Fibroblast of lung (primary cell): ENCODE results near the gene ARGFX. TPM values are rescaled to one million over a fixed set of nuclear protein-coding genes. Genes with fewer than 3 reads are reported as not detected.

ENCODE experiments used
- DNase-seq, 2 donors: peaks; one replicate each; pipeline versions ENCODE4 v3.0.0 to v3.0.0-alpha.2; 2010; ENCODE audit warnings: low read depth in 2 of 2
- H2AFZ ChIP-seq: 2 replicates; pipeline ENCODE4 v1.5.1; 2012; ENCODE audit warnings: low read length, control low read depth, inconsistent platforms
- H3K27ac ChIP-seq: 2 replicates; pipeline ENCODE4 v1.5.1; 2011; ENCODE audit warnings: low read length, control low read depth; ENCODE audit not compliant: insufficient read depth
- H3K27me3 ChIP-seq: 2 replicates; pipeline ENCODE4 v1.5.1; 2011; ENCODE audit warnings: mild to moderate bottlenecking, low read length; ENCODE audit not compliant: control insufficient read depth, insufficient read depth
- H3K36me3 ChIP-seq: 2 replicates; pipeline ENCODE4 v1.5.1; 2011; ENCODE audit warnings: low read length; ENCODE audit not compliant: control insufficient read depth, insufficient read depth
- H3K4me1 ChIP-seq: 2 replicates; pipeline ENCODE4 v1.5.1; 2011; ENCODE audit warnings: low read length; ENCODE audit not compliant: control insufficient read depth, insufficient read depth; ENCODE audit errors: extremely low read depth
- H3K4me2 ChIP-seq: 2 replicates; pipeline ENCODE4 v1.5.1; 2011; ENCODE audit warnings: low read length, control low read depth; ENCODE audit not compliant: insufficient read depth; ENCODE audit errors: extremely low read depth
- H3K4me3 ChIP-seq, 4 experiments: fragments of 200-600 bp in 1 of 4; sonication (generic) in 1 of 4; replicated peaks in 1 of 4; 2 replicates each; pipeline ENCODE4 v1.5.1; 2011 to 2016; ENCODE audit warnings: low read length in 4 of 4, low read depth in 3 of 4, mild to moderate bottlenecking in 3 of 4, control low read depth in 2 of 4, inconsistent platforms in 1 of 4, mixed read lengths in 1 of 4; ENCODE audit not compliant: insufficient read depth in 1 of 4; ENCODE audit errors: control extremely low read depth in 1 of 4
- H3K79me2 ChIP-seq: 2 replicates; pipeline ENCODE4 v1.5.1; 2012; ENCODE audit warnings: mild to moderate bottlenecking, low read length, inconsistent platforms; ENCODE audit not compliant: control insufficient read depth, insufficient read depth
- H3K9ac ChIP-seq: 2 replicates; pipeline ENCODE4 v1.5.1; 2011; ENCODE audit warnings: mild to moderate bottlenecking, low read length, control low read depth; ENCODE audit not compliant: insufficient read depth
- H3K9me3 ChIP-seq: 2 replicates; pipeline ENCODE4 v1.5.1; 2012; ENCODE audit warnings: low read depth, low read length; ENCODE audit not compliant: control insufficient read depth, insufficient read depth
- H4K20me1 ChIP-seq: 2 replicates; pipeline ENCODE4 v1.5.1; 2011; ENCODE audit warnings: low read length; ENCODE audit not compliant: control insufficient read depth, insufficient read depth; ENCODE audit errors: extremely low read depth
- EZH2 ChIP-seq: IDR thresholded peaks from 2 replicates; pipeline ENCODE4 v1.5.1; 2012; ENCODE audit warnings: low read length, control low read depth, mild to moderate bottlenecking; ENCODE audit errors: missing control alignments
- polyA plus RNA-seq, 2 donors: library from polyadenylated mRNA; depleted of rRNA in 1 of 2; stranded (reverse) in 1 of 2; unstranded in 1 of 2; fragments of >200 nt; gene quantifications; 2 replicates each; pipeline ENCODE4 v1.2.1, GENCODE V29; 2011 to 2012; ENCODE audit warnings: missing spikeins in 1 of 2
- total RNA-seq: library from RNA; depleted of rRNA; stranded (reverse); fragments of >200 nt; gene quantifications from 2 replicates; pipeline ENCODE4 v1.2.1, GENCODE V29; 2014
- TF ChIP-seq, protein P1 (sequence below), 2 donors: IDR thresholded peaks in 1 of 2; conservative IDR thresholded peaks in 1 of 2; 1 replicate in 1 of 2; 2 replicates in 1 of 2; pipeline ENCODE4 v1.5.1; 2011 to 2012; ENCODE audit warnings: low read length in 2 of 2, control low read depth in 1 of 2, inconsistent platforms in 1 of 2, low read depth in 1 of 2, mild to moderate bottlenecking in 1 of 2

The ARGFX gene
- total and polyA plus RNA-seq, 2 donors (not counting 1 experiment from before 2014, with no cell fraction given), result not detected

DNA sequence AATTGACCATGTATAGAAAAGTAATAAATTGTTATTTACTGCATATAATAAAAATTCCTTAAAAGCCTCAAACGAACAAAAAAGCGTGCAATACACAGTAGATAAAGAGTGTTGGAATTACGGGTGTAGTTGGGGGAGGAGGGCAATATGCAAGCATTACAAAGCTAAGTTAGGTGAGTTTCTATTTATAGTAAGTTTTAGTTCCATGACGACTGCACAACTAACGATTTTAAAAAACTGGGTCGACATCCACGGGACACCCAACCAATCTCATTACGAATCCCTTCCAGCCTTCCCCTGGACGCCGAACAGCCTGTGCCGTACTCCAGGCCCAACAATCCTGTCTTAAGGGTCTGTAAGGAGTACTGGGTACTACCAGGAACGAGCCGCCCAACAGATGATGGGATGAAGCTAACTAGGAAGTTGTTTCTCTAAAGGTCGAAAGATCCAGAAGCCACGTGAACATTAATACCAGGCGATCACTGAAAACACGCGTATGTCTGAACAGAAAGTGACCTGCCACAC lies 22.6 kb upstream of the ARGFX start:
- no peak for TF ChIP-seq EZH2
- TF ChIP-seq, protein P1, sequence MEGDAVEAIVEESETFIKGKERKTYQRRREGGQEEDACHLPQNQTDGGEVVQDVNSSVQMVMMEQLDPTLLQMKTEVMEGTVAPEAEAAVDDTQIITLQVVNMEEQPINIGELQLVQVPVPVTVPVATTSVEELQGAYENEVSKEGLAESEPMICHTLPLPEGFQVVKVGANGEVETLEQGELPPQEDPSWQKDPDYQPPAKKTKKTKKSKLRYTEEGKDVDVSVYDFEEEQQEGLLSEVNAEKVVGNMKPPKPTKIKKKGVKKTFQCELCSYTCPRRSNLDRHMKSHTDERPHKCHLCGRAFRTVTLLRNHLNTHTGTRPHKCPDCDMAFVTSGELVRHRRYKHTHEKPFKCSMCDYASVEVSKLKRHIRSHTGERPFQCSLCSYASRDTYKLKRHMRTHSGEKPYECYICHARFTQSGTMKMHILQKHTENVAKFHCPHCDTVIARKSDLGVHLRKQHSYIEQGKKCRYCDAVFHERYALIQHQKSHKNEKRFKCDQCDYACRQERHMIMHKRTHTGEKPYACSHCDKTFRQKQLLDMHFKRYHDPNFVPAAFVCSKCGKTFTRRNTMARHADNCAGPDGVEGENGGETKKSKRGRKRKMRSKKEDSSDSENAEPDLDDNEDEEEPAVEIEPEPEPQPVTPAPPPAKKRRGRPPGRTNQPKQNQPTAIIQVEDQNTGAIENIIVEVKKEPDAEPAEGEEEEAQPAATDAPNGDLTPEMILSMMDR (conservative IDR thresholded peaks at IDR 0.05 in 1 of 2, IDR thresholded peaks at IDR 0.05 in 1 of 2; ENCODE audit: low read depth in 1 of 2, low read length in 2 of 2), result no peak
- Histone ChIP-seq H3K4me3 (peak overlapping the region; percentile 67 to 96 (median 76)), H4K20me1 (no peaks in the 10 kb centered on the region), H3K27me3 (no peaks in the 10 kb centered on the region), H3K9me3 (no peaks in the 10 kb centered on the region), H2AFZ (peak overlapping the region; percentile 98), H3K79me2 (peaks cover 25% of the 10 kb centered on the region), H3K36me3 (no peaks in the 10 kb centered on the region), H3K4me1 (peaks cover 2% of the 10 kb centered on the region), H3K27ac (peak overlapping the region; percentile 66), H3K9ac (peak overlapping the region; percentile 61), H3K4me2 (peak overlapping the region; percentile 100)
- peak in 1 of 2 donors; percentile 18 for DNase-seq

DNA sequence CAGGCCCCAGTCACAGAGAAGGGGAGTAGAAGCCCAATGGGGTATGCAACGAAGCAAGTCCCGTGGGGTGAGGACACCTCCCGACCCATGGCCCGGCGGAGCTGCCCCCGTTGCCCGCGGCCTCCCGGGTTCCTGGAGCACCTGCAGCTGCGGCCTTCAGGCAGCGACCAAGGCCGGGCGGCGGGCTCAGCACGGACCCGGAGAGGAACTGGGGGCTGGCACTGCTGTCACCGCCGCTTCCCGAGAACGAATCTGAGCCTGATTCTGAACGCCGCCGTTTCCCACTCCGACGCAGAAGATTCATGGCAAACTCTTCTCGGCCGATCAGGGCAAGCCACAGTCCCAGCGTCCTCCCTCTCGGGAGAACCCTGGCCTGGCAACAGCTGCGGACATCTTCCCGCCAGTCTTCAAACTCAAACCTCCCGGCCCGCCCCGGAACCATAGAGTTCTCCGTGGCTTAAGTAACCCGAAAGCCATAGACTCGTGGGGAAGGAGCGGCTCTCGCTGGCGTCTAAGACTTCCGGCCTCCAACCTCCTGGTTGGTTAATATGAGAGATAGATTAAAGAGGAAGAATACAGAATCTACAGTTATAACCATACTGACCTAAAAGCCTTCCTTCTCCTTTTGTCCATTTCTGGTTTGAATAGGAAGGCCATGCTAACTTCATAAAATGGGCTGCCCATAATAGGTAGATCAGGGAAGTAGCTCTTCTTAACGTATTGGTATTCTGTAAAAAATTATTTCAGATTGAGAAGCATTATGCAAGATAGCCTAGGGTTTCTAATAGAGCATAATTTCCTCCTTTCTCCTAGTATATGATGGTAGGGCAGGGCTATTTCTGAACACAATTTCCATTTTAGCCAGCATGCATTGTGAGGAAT lies 21.9 kb upstream of the ARGFX start, which contains the start of gene POLQ:
Gene POLQ (minus strand): TSS at position 415 of the 882 bp plus-strand sequence. CDS start 111 bp downstream, at position 304.
- H3K4me1 ChIP-seq, result peaks cover 2% of the 10 kb centered on the region
- TF ChIP-seq, protein P1 (conservative IDR thresholded peaks at IDR 0.05 in 1 of 2, IDR thresholded peaks at IDR 0.05 in 1 of 2; ENCODE audit: low read depth in 1 of 2, low read length in 2 of 2), result no peak
- no peak for TF ChIP-seq EZH2
- H3K27ac ChIP-seq, result peak within 1 kb of the TSS; percentile 66
- H3K4me2 ChIP-seq, result peak within 1 kb of the TSS; percentile 100
- H2AFZ ChIP-seq, result peak within 1 kb of the TSS; percentile 100
- H3K79me2 ChIP-seq, result peaks cover 25% of the 10 kb centered on the region
- no peaks in the 10 kb centered on the region for H3K36me3 ChIP-seq
- peak within 1 kb of the TSS; percentile 67 to 96 (median 76) for H3K4me3 ChIP-seq
- H3K9ac ChIP-seq, result peak within 1 kb of the TSS; percentile 61
- peak; percentile 96 for DNase-seq
- H3K9me3 ChIP-seq, result no peaks in the 10 kb centered on the region
- no peaks in the 10 kb centered on the region for H3K27me3 ChIP-seq
- no peaks in the 10 kb centered on the region for H4K20me1 ChIP-seq

DNA sequence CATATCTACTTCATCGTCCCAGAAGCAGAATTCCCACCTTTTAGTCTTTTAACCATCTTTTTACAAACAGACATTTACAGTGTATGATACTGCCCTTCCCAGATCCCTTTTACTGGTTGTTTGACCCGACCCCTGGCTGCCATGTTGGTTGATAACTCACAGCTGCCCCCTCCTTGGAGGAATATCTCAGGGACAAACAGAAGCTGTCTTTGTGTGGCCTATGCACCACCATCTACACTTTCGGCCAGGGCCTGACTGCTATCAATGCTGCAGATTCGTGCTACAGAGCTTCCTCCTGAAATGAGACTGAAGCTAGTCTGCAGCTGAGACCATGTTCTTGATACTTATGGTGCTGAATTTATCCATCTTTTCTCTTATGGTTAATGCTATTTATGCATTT lies 15.4 kb upstream of the ARGFX start:
- peak overlapping the region; percentile 80 for H3K4me2 ChIP-seq
- H3K27me3 ChIP-seq, result no peaks in the 10 kb centered on the region
- DNase-seq, result peak in 1 of 2 donors; percentile 30
- H3K27ac ChIP-seq, result no peak overlapping the region
- no peaks in the 10 kb centered on the region for H3K79me2 ChIP-seq
- H3K4me1 ChIP-seq, result no peaks in the 10 kb centered on the region
- H3K36me3 ChIP-seq, result no peaks in the 10 kb centered on the region
- no peak for TF ChIP-seq EZH2
- TF ChIP-seq, protein P1 (conservative IDR thresholded peaks at IDR 0.05 in 1 of 2, IDR thresholded peaks at IDR 0.05 in 1 of 2; ENCODE audit: low read depth in 1 of 2, low read length in 2 of 2), result no peak
- H3K9me3 ChIP-seq, result no peaks in the 10 kb centered on the region
- H3K9ac ChIP-seq, result peak overlapping the region; percentile 4
- peak overlapping the region; percentile 0 to 30 (median 24) for H3K4me3 ChIP-seq
- H4K20me1 ChIP-seq, result no peaks in the 10 kb centered on the region
- H2AFZ ChIP-seq, result peak overlapping the region; percentile 42
